K562 (cell line): ENCODE results near the gene SCAPER. TPM values are rescaled to one million over a fixed set of nuclear protein-coding genes. Genes with fewer than 3 reads are reported as not detected.

Experiments used
- ATAC-seq: fragments of 200-7000 bp; cut with Tn5 transposase; 3 replicates; pipeline ENCODE4 v1.9.1; 2020; ENCODE audit warnings: moderate library complexity
- BruUV-seq: library from RNA; stranded (reverse); fragments of 400-500 nt; replicated peaks from 2 replicates; lab custom pipeline; 2021; lab: Mats Ljungman, UMichigan
- CTCF ChIA-PET: fragments of 300-600 bp; formaldehyde crosslinking; extraction: SDS; loops from one replicate; lab custom pipeline; 2021; ENCODE audit warnings: low intra/inter-chr PET ratio; lab: Yijun Ruan, JAX
- POLR2A ChIA-PET: fragments of 300-600, 350-650 bp; sonication (Branson Sonifier 250); formaldehyde crosslinking; extraction: SDS; loops from one replicate; lab custom pipeline; 2021; ENCODE audit warnings: antibody characterized with exemption, inconsistent platforms; lab: Yijun Ruan, JAX
- DNase-seq, 4 experiments: peaks; one replicate each; pipeline versions ENCODE4 v3.0.0 to v3.0.0-alpha.2; 2011 to 2018; ENCODE audit warnings: low spot score in 3 of 4, mixed read lengths in 3 of 4; ENCODE audit errors: extremely low read depth in 1 of 4
- FAIRE-seq: peaks from 2 replicates; lab custom pipeline; 2011; peaks lifted over from hg19 to GRCh38; lab: Jason Lieb, UNC
- H2AFZ ChIP-seq: 2 replicates; pipeline ENCODE4 v1.6.0; 2011; ENCODE audit warnings: low read depth, low read length, control low read depth, inconsistent platforms
- H3K27ac ChIP-seq: fragments of 200-600 bp; 3 replicates; pipeline ENCODE4 v1.8.0; 2011; ENCODE audit warnings: low read depth, mild to moderate bottlenecking, control low read depth, inconsistent platforms, low read length, moderate library complexity, mixed read lengths; ENCODE audit errors: extremely low read depth
- H3K27me3 ChIP-seq, 2 experiments: fragments of 300-600 bp in 1 of 2; 2 replicates in 1 of 2; 3 replicates in 1 of 2; pipeline versions ENCODE4 v1.6.0 to v1.8.0; 2011; ENCODE audit warnings: inconsistent platforms in 2 of 2, low read length in 2 of 2, mild to moderate bottlenecking in 1 of 2, mixed read lengths in 1 of 2, moderate library complexity in 1 of 2; ENCODE audit not compliant: control insufficient read depth in 2 of 2, insufficient read depth in 2 of 2
- H3K36me3 ChIP-seq: fragments of 300-600 bp; 3 replicates; pipeline ENCODE4 v1.8.0; 2011; ENCODE audit warnings: mild to moderate bottlenecking, low read length, inconsistent platforms; ENCODE audit not compliant: control insufficient read depth, insufficient read depth
- H3K4me1 ChIP-seq, 2 experiments: fragments of 200-600 bp in 1 of 2; replicated peaks in 1 of 2; 2 replicates in 1 of 2; 3 replicates in 1 of 2; pipeline versions ENCODE4 v1.5.1 to v1.8.0; 2011; ENCODE audit warnings: inconsistent platforms in 2 of 2, low read length in 2 of 2, mild to moderate bottlenecking in 1 of 2, mixed read lengths in 1 of 2, moderate library complexity in 1 of 2; ENCODE audit not compliant: control insufficient read depth in 2 of 2, insufficient read depth in 2 of 2
- H3K4me2 ChIP-seq: 2 replicates; pipeline ENCODE4 v1.6.1; 2011; ENCODE audit warnings: low read length, control low read depth, inconsistent platforms, mixed read lengths; ENCODE audit not compliant: insufficient read depth
- H3K4me3 ChIP-seq: fragments of 200-600 bp; sonication (generic), shearing (Covaris generic); 2 replicates; pipeline ENCODE4 v1.5.1; 2016; ENCODE audit warnings: control low read depth, inconsistent platforms
- H3K79me2 ChIP-seq: fragments of 200-600 bp; 3 replicates; pipeline ENCODE4 v1.8.0; 2011; ENCODE audit warnings: low read length, inconsistent platforms; ENCODE audit not compliant: control insufficient read depth, insufficient read depth
- H3K9ac ChIP-seq, 2 experiments: 2 replicates each; pipeline versions ENCODE4 v1.6.0 to v1.6.1; 2011; ENCODE audit warnings: low read depth in 2 of 2, low read length in 2 of 2, control low read depth in 1 of 2, inconsistent platforms in 1 of 2, mild to moderate bottlenecking in 1 of 2, mixed read lengths in 1 of 2; ENCODE audit not compliant: insufficient read depth in 1 of 2
- H3K9me1 ChIP-seq: one replicate; pipeline ENCODE4 v1.6.0; 2011; ENCODE audit warnings: inconsistent platforms, mild to moderate bottlenecking, low read length, moderate library complexity; ENCODE audit not compliant: control insufficient read depth, insufficient read depth
- H3K9me3 ChIP-seq: replicated peaks from 2 replicates; pipeline ENCODE4 v1.5.1; 2011; ENCODE audit warnings: low read depth, low read length, inconsistent platforms; ENCODE audit not compliant: control insufficient read depth, insufficient read depth
- H4K20me1 ChIP-seq: replicated peaks from 2 replicates; pipeline ENCODE4 v1.6.1; 2011; ENCODE audit warnings: low read length, inconsistent platforms, mixed read lengths; ENCODE audit not compliant: control insufficient read depth, insufficient read depth
- ATF7 ChIP-seq: fragments of 450-650 bp; IDR thresholded peaks from 2 replicates; pipeline ENCODE4 v1.7.1; 2014; ENCODE audit warnings: mild to moderate bottlenecking, moderate library complexity
- CSDE1 ChIP-seq, 2 experiments: fragments of 450-650 bp; IDR thresholded peaks; 2 replicates each; pipeline ENCODE4 v1.6.1; 2016; ENCODE audit warnings: mild to moderate bottlenecking in 1 of 2
- GTF2F1 ChIP-seq: IDR thresholded peaks from 2 replicates; pipeline ENCODE4 v1.6.1; 2011; ENCODE audit warnings: low read depth, low read length, improper control_type of control experiment
- KAT2B ChIP-seq: IDR thresholded peaks from one replicate; pipeline ENCODE4 v1.6.1; 2012; ENCODE audit warnings: low read depth, mild to moderate bottlenecking, control low read depth, inconsistent platforms, low read length, moderate library complexity
- KLF10 ChIP-seq: fragments of 250-450 bp; sonication (Bioruptor Pico); IDR thresholded peaks from 2 replicates; pipeline ENCODE4 v1.6.1; 2021; ENCODE audit warnings: matching md5 sums
- NFYB ChIP-seq: IDR thresholded peaks from 2 replicates; pipeline ENCODE4 v1.6.1; 2011; ENCODE audit warnings: mild to moderate bottlenecking, moderate library complexity; ENCODE audit not compliant: insufficient read length; ENCODE audit errors: extremely low read depth
- POLR2B ChIP-seq: fragments of 450-650 bp; IDR thresholded peaks from 2 replicates; pipeline ENCODE4 v1.6.1; 2018; ENCODE audit warnings: low read depth; ENCODE audit not compliant: partially characterized antibody
- ZFX ChIP-seq: sonication (generic); formaldehyde crosslinking; IDR thresholded peaks from 2 replicates; pipeline ENCODE4 v1.8.0; 2022; ENCODE audit warnings: mild to moderate bottlenecking, missing genetic modification reagents, moderate library complexity
- ZNF408 ChIP-seq: fragments of 250-450 bp; sonication (Bioruptor Pico); IDR thresholded peaks from 2 replicates; pipeline ENCODE4 v1.4.0; 2020; ENCODE audit warnings: low read depth, mild to moderate bottlenecking, moderate library complexity
- ZNF507 ChIP-seq: conservative IDR thresholded peaks from 2 replicates; pipeline ENCODE4 v1.6.1; 2017; ENCODE audit warnings: missing genetic modification characterization, missing compliant biosample characterization
- ZNF785 ChIP-seq: fragments of 250-450 bp; sonication (Bioruptor Pico); IDR thresholded peaks from 2 replicates; pipeline ENCODE4 v1.4.0; 2020; ENCODE audit warnings: mild to moderate bottlenecking
- WGBS: fragments of 100-300 bp; shearing (Covaris generic); methylation state at CpG from one replicate; pipeline ENCODE4 v1.1.6; 2016; ENCODE audit warnings: low coverage, mixed read lengths; ENCODE audit not compliant: insufficient coverage; ENCODE audit errors: missing lambda C conversion rate; 5-methylcytosine and 5-hydroxymethylcytosine counted together
- in situ Hi-C: fragments of 300-500 bp; cut with MboI; formaldehyde crosslinking; loops from 4 replicates; pipeline ENCODE4 v1.15.0; 2018; ENCODE audit warnings: inconsistent platforms, mixed read lengths
- intact Hi-C: fragments of 100-400 bp; cut with micrococcal nuclease; formaldehyde crosslinking; loops from 2 replicates; pipeline ENCODE4 v1.14.2; 2022
- polyA plus RNA-seq, 8 experiments: library from polyadenylated mRNA; depleted of rRNA in 4 of 8; stranded (reverse) in 5 of 8; unstranded in 3 of 8; fragments of >200 nt; fragmentation: Nextera tagmentation in 2 of 8; fragmentation: Illumina TruSeq in 1 of 8; extraction: Ambion mirVana in 2 of 8; extraction: Trizol in 1 of 8; gene quantifications; 2 replicates each; pipeline versions ENCODE4 v1.2.1 to v1.2.3, GENCODE V29; 2011 to 2014; ENCODE audit warnings: inconsistent platforms in 1 of 8, missing spikeins in 1 of 8
- total RNA-seq, 7 experiments: library from RNA; depleted of rRNA in 6 of 7; stranded (reverse); fragments of >200 nt in 6 of 7; fragmentation: Illumina TruSeq in 2 of 7; extraction: Trizol in 2 of 7; gene quantifications; 2 replicates each; pipeline versions ENCODE4 v1.2.1 to v1.2.3, GENCODE V29; 2011 to 2021; ENCODE audit warnings: low replicate concordance in 1 of 7
- TF ChIP-seq, protein P1 (sequence below): sonication (generic); formaldehyde crosslinking; IDR thresholded peaks from 2 replicates; pipeline ENCODE4 v1.8.0; 2022; ENCODE audit warnings: missing genetic modification reagents, mild to moderate bottlenecking, borderline replicate concordance

The SCAPER gene
- total and polyA plus RNA-seq, 9 of the 15 experiments (the other 6 are each of a cell fraction or from before 2014, with no cell fraction given), result 1.3 to 5.7 (median 3.2) TPM

DNA sequence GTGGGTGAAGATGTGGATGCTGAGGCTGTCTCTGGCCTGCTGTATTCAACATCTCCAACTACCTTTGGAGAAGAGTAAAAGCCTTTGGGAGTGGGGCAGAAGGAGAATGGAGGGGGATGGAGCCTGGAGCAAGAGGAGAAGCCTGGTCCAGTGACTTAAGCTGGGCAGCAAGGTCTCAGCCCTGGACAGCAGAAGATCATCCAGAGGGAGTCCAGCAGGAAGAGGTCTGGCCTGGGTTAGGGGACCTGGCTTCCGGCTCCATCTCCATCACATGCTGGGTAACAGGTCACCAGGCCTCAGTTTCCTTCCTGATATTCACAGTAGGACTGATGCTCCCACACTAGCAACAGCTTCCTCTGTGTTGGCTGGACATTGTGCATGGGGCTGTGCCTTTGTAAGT, 572.3 kb downstream of the SCAPER start:
- no peak overlapping the region for H2AFZ ChIP-seq
- FAIRE-seq, result no peak
- POLR2A ChIA-PET, result interaction anchor here (1.1 to 1.4 kb wide), 3 partner anchors 9 to 21 kb away, joined by 3 to 7 read pairs (median 7); partner anchors contain the start of gene ETFA
- TF ChIP-seq CSDE1 (IDR thresholded peaks at IDR 0.05), result no peak
- no peak for TF ChIP-seq ATF7
- no peak for TF ChIP-seq POLR2B
- TF ChIP-seq ZFX (CRISPR knock-in tag), result no peak
- no peak for TF ChIP-seq ZNF408 (CRISPR knock-in tag)
- TF ChIP-seq NFYB, result no peak
- TF ChIP-seq KAT2B, result no peak
- no peak for TF ChIP-seq GTF2F1
- TF ChIP-seq ZNF785 (CRISPR knock-in tag), result no peak
- TF ChIP-seq ZNF507 (tag), result no peak
- TF ChIP-seq KLF10 (CRISPR knock-in tag), result no peak
- TF ChIP-seq, protein P1, sequence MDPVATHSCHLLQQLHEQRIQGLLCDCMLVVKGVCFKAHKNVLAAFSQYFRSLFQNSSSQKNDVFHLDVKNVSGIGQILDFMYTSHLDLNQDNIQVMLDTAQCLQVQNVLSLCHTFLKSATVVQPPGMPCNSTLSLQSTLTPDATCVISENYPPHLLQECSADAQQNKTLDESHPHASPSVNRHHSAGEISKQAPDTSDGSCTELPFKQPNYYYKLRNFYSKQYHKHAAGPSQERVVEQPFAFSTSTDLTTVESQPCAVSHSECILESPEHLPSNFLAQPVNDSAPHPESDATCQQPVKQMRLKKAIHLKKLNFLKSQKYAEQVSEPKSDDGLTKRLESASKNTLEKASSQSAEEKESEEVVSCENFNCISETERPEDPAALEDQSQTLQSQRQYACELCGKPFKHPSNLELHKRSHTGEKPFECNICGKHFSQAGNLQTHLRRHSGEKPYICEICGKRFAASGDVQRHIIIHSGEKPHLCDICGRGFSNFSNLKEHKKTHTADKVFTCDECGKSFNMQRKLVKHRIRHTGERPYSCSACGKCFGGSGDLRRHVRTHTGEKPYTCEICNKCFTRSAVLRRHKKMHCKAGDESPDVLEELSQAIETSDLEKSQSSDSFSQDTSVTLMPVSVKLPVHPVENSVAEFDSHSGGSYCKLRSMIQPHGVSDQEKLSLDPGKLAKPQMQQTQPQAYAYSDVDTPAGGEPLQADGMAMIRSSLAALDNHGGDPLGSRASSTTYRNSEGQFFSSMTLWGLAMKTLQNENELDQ (CRISPR knock-in tag), result no peak
- no TSS peak for BruUV-seq
- H3K27ac ChIP-seq, result no peak overlapping the region
- no peak overlapping the region for H3K4me2 ChIP-seq
- H3K36me3 ChIP-seq, result no peaks in the 10 kb centered on the region
- no peaks in the 10 kb centered on the region for H3K27me3 ChIP-seq
- no peaks in the 10 kb centered on the region for H4K20me1 ChIP-seq
- peaks cover 14 to 31% of the 10 kb centered on the region in 2 experiments for H3K4me1 ChIP-seq
- in situ Hi-C loops (no loop called here), intact Hi-C loops (loop anchor here (5.0 to 10.0 kb wide), 2 partner anchors 40 to 532 kb away; no protein-coding TSS in a partner anchor)
- 89% methylated on average over 1 of the region's 1 CpG for WGBS
- no peak overlapping the region for H3K4me3 ChIP-seq
- no peaks in the 10 kb centered on the region for H3K9me1 ChIP-seq
- DNase-seq, result no peak
- peak overlapping the region in 1 of 2 experiments; percentile 6; a peak in 1 of 4 replicates for H3K9ac ChIP-seq
- CTCF ChIA-PET, result no interaction called here
- H3K79me2 ChIP-seq, result peaks cover 12% of the 10 kb centered on the region
- no peaks in the 10 kb centered on the region for H3K9me3 ChIP-seq
- ATAC-seq, result no peak
